Measurements from ENCODE around the gene STAU1.

STAU1 gene

GRCh38 chr20:49167811-49168507, 20.2 kb downstream of the STAU1 start:
- no peak for DNase-seq (ENCODE audit: low spot score)
- no peak for TF ChIP-seq CTCF (IDR thresholded peaks at IDR 0.05; ENCODE audit: borderline replicate concordance, control extremely low read depth, extremely low read depth, insufficient read depth, missing control alignments)
- in situ Hi-C loops (cut with MboI; ENCODE audit: low sequenced_read_pairs, unreplicated experiment) = no loop called here

GRCh38 chr20:49166534-49167449, 21.3 kb downstream of the STAU1 start:
- no peak for TF ChIP-seq CTCF (IDR thresholded peaks at IDR 0.05; ENCODE audit: borderline replicate concordance, control extremely low read depth, extremely low read depth, insufficient read depth, missing control alignments)
- in situ Hi-C loops (cut with MboI; ENCODE audit: low sequenced_read_pairs, unreplicated experiment) = no loop called here
- peak; percentile 53 for DNase-seq (ENCODE audit: low spot score)

GRCh38 chr20:49165611-49166010, 22.5 kb downstream of the STAU1 start:
- in situ Hi-C loops (cut with MboI; ENCODE audit: low sequenced_read_pairs, unreplicated experiment) = no loop called here
- no peak for TF ChIP-seq CTCF (IDR thresholded peaks at IDR 0.05; ENCODE audit: borderline replicate concordance, control extremely low read depth, extremely low read depth, insufficient read depth, missing control alignments)
- peak; percentile 57 for DNase-seq (ENCODE audit: low spot score)

GRCh38 chr20:49163696-49164095, 24.4 kb downstream of the STAU1 start:
- DNase-seq (ENCODE audit: low spot score) = no peak
- in situ Hi-C loops (cut with MboI; ENCODE audit: low sequenced_read_pairs, unreplicated experiment) = no loop called here
- TF ChIP-seq CTCF (IDR thresholded peaks at IDR 0.05; ENCODE audit: borderline replicate concordance, control extremely low read depth, extremely low read depth, insufficient read depth, missing control alignments) = no peak

GRCh38 chr20:49161428-49162152, 26.5 kb downstream of the STAU1 start:
- no peak for DNase-seq (ENCODE audit: low spot score)
- TF ChIP-seq CTCF (IDR thresholded peaks at IDR 0.05; ENCODE audit: borderline replicate concordance, control extremely low read depth, extremely low read depth, insufficient read depth, missing control alignments) = no peak
- in situ Hi-C loops (cut with MboI; ENCODE audit: low sequenced_read_pairs, unreplicated experiment) = no loop called here
